HepG2 (cell line): Measurements from ENCODE around the gene ARHGAP26. TPM values are rescaled to one million over a fixed set of nuclear protein-coding genes. Genes with fewer than 3 reads are reported as not detected.

Source experiments
- ARID2 ChIP-seq: sonication (generic); formaldehyde crosslinking; IDR thresholded peaks from 2 replicates; pipeline ENCODE4 v1.8.1; 2022; ENCODE audit warnings: mild to moderate bottlenecking, missing genetic modification reagents, borderline replicate concordance
- ATF7-NPFF ChIP-seq: sonication (generic); formaldehyde crosslinking; IDR thresholded peaks from 2 replicates; pipeline ENCODE4 v1.8.1; 2023; ENCODE audit warnings: mild to moderate bottlenecking, low read depth, missing genetic modification reagents, moderate library complexity
- BORCS8-MEF2B ChIP-seq: sonication (generic); formaldehyde crosslinking; IDR thresholded peaks from 2 replicates; pipeline ENCODE4 v1.8.0; 2022; ENCODE audit warnings: mild to moderate bottlenecking, missing genetic modification reagents
- FOXA3 ChIP-seq: IDR thresholded peaks from 2 replicates; pipeline ENCODE4 v1.6.1; 2016; ENCODE audit warnings: missing genetic modification reagents, missing compliant biosample characterization
- GATAD2A ChIP-seq: IDR thresholded peaks from 2 replicates; pipeline ENCODE4 v1.6.1; 2016
- GZF1 ChIP-seq: sonication (generic); formaldehyde crosslinking; IDR thresholded peaks from 2 replicates; pipeline ENCODE4 v1.5.1; 2020; ENCODE audit warnings: mild to moderate bottlenecking, missing genetic modification reagents
- HNF4G ChIP-seq, 2 experiments: sonication (generic) in 1 of 2; formaldehyde crosslinking in 1 of 2; IDR thresholded peaks; 2 replicates each; pipeline versions ENCODE4 v1.4.0 to v1.6.1; 2011 to 2020; ENCODE audit warnings: borderline replicate concordance in 2 of 2, low read depth in 2 of 2, mild to moderate bottlenecking in 2 of 2, low read length in 1 of 2, missing genetic modification reagents in 1 of 2, moderate library complexity in 1 of 2
- JUN ChIP-seq: sonication (generic); formaldehyde crosslinking; IDR thresholded peaks from 2 replicates; pipeline ENCODE4 v1.4.0; 2020; ENCODE audit warnings: mild to moderate bottlenecking, missing genetic modification reagents
- KLF6 ChIP-seq: IDR thresholded peaks from 2 replicates; pipeline ENCODE4 v1.8.0; 2016; ENCODE audit warnings: missing biosample characterization, missing genetic modification reagents
- LCORL ChIP-seq, 2 experiments: fragments of 450-650 bp in 1 of 2; sonication (generic) in 1 of 2; formaldehyde crosslinking in 1 of 2; IDR thresholded peaks; 2 replicates each; pipeline versions ENCODE4 v1.5.0 to v1.6.1; 2017 to 2020; ENCODE audit warnings: antibody characterized with exemption in 1 of 2, missing genetic modification reagents in 1 of 2
- MIER2 ChIP-seq: IDR thresholded peaks from 2 replicates; pipeline ENCODE4 v1.6.1; 2016; ENCODE audit warnings: missing biosample characterization, missing genetic modification reagents
- NR2F1 ChIP-seq, 2 experiments: fragments of 450-650 bp in 1 of 2; formaldehyde crosslinking in 1 of 2; IDR thresholded peaks; 2 replicates each; pipeline versions ENCODE4 v1.5.0 to v1.6.1; 2016 to 2020; ENCODE audit warnings: mild to moderate bottlenecking in 1 of 2, missing compliant biosample characterization in 1 of 2, missing genetic modification reagents in 1 of 2, moderate library complexity in 1 of 2
- SOX5 ChIP-seq: IDR thresholded peaks from 2 replicates; pipeline ENCODE4 v1.6.1; 2016; ENCODE audit warnings: borderline replicate concordance
- TARDBP ChIP-seq: sonication (generic); formaldehyde crosslinking; IDR thresholded peaks from 2 replicates; pipeline ENCODE4 v1.8.0; 2022; ENCODE audit warnings: mild to moderate bottlenecking, missing genetic modification reagents
- TBL1XR1 ChIP-seq: fragments of 150-350 bp; IDR thresholded peaks from 2 replicates; pipeline ENCODE4 v1.6.1; 2014; ENCODE audit warnings: borderline replicate concordance, low read length; ENCODE audit not compliant: partially characterized antibody
- ZKSCAN1 ChIP-seq: fragments of 150-350 bp; IDR thresholded peaks from 2 replicates; pipeline ENCODE4 v1.6.1; 2014; ENCODE audit warnings: low read length
- ZMYM3 ChIP-seq: sonication (generic); formaldehyde crosslinking; IDR thresholded peaks from 2 replicates; pipeline ENCODE4 v1.5.1; 2020; ENCODE audit warnings: mild to moderate bottlenecking, missing genetic modification reagents
- ZMYM4 ChIP-seq: sonication (generic); formaldehyde crosslinking; IDR thresholded peaks from 2 replicates; pipeline ENCODE4 v1.8.1; 2023; ENCODE audit warnings: mild to moderate bottlenecking, missing genetic modification reagents
- ZNF605 ChIP-seq: sonication (generic); formaldehyde crosslinking; IDR thresholded peaks from 2 replicates; pipeline ENCODE4 v1.8.0; 2022; ENCODE audit warnings: mild to moderate bottlenecking, missing genetic modification reagents
- ZNF629 ChIP-seq: sonication (generic); formaldehyde crosslinking; conservative IDR thresholded peaks from 2 replicates; pipeline ENCODE4 v1.5.0; 2020; ENCODE audit warnings: missing genetic modification reagents
- polyA plus RNA-seq, 8 experiments: library from polyadenylated mRNA; depleted of rRNA in 3 of 8; stranded (reverse) in 7 of 8; unstranded in 1 of 8; fragments of >200 nt; fragmentation: Illumina TruSeq in 4 of 8; extraction: Trizol in 4 of 8; gene quantifications; 2 replicates each; pipeline versions ENCODE4 v1.2.1 to v1.2.3, GENCODE V29; 2011 to 2016; ENCODE audit warnings: low read depth in 4 of 8, missing spikeins in 1 of 8, mixed read lengths in 1 of 8; ENCODE audit not compliant: insufficient read depth in 1 of 8
- total RNA-seq, 5 experiments: library from RNA; depleted of rRNA; stranded (reverse); fragments of >200 nt; fragmentation: Illumina TruSeq; extraction: Trizol; gene quantifications; 2 replicates each; pipeline ENCODE4 v1.2.3, GENCODE V29; 2016; ENCODE audit warnings: low read depth in 1 of 5
- TF ChIP-seq, protein P1 (sequence below): sonication (generic); formaldehyde crosslinking; conservative IDR thresholded peaks from 2 replicates; pipeline ENCODE4 v1.8.0; 2022; ENCODE audit warnings: low read depth, missing genetic modification reagents
- TF ChIP-seq, protein P2 (sequence below): sonication (generic); formaldehyde crosslinking; IDR thresholded peaks from 2 replicates; pipeline ENCODE4 v1.4.0; 2020; ENCODE audit warnings: missing genetic modification reagents
- TF ChIP-seq, protein P3 (sequence below): IDR thresholded peaks from 2 replicates; pipeline ENCODE4 v1.4.0; 2020; ENCODE audit warnings: mild to moderate bottlenecking, missing genetic modification reagents

Gene ARHGAP26
- total and polyA plus RNA-seq, 2 of the 13 experiments (the other 11 are each of a cell fraction or from before 2014, with no cell fraction given): 9.6 to 18.2 TPM

DNA sequence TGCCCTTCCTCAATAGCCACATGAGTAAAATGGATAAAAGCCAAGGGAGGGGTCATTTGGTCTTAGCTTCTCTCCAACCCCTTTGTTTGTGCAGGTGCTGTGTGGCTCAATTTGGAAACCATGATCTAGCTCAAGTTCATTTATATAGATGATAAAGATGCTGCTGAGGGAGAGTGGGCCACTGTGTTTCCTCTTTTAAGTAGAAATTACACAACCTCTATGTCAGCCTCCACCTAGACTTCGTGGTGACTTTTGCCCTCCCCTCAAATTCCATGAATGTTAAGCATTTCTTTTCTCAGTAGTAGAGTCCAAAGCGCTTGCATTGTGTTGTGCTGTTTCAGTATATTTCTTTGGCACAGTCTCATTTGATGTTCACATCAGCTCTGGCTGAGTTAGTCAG, 241.4 kb downstream of the ARHGAP26 start (continued):
- TF ChIP-seq ZNF605 (CRISPR knock-in tag) (no peak), ZKSCAN1 (no peak), GZF1 (CRISPR knock-in tag) (no peak), ATF7-NPFF (CRISPR knock-in tag) (no peak), TARDBP (CRISPR knock-in tag) (0 out of 2 replicates have a peak, but pooled peaks have one; percentile 19), ZMYM4 (CRISPR knock-in tag) (peak; percentile 52; the same call in 1 of the 2 replicates), JUN (CRISPR knock-in tag) (no peak), ZMYM3 (no peak), FOXA3 (peak; percentile 14; the same call in 1 of the 2 replicates), LCORL (IDR thresholded peaks at IDR 0.05) (no peak), LCORL (CRISPR knock-in tag; IDR thresholded peaks at IDR 0.05) (peak; percentile 64), NR2F1 (CRISPR knock-in tag; IDR thresholded peaks at IDR 0.05) (peak in 1 of 2 experiments; percentile 36; a peak in 1 of 4 replicates), BORCS8-MEF2B (no peak), TBL1XR1 (peak; percentile 52), HNF4G (IDR thresholded peaks at IDR 0.05; ENCODE audit: borderline replicate concordance, low read depth, low read length) (peak; percentile 75), HNF4G (CRISPR knock-in tag; IDR thresholded peaks at IDR 0.05; ENCODE audit: borderline replicate concordance, low read depth) (no peak), GATAD2A (CRISPR knock-in tag) (peak; percentile 54; the same call in 1 of the 2 replicates), SOX5 (CRISPR knock-in tag) (peak; percentile 61; the same call in 1 of the 2 replicates), ARID2 (CRISPR knock-in tag) (no peak), KLF6 (CRISPR knock-in tag) (no peak), MIER2 (no peak), ZNF629 (CRISPR knock-in tag) (no peak)
- TF ChIP-seq, protein P1, sequence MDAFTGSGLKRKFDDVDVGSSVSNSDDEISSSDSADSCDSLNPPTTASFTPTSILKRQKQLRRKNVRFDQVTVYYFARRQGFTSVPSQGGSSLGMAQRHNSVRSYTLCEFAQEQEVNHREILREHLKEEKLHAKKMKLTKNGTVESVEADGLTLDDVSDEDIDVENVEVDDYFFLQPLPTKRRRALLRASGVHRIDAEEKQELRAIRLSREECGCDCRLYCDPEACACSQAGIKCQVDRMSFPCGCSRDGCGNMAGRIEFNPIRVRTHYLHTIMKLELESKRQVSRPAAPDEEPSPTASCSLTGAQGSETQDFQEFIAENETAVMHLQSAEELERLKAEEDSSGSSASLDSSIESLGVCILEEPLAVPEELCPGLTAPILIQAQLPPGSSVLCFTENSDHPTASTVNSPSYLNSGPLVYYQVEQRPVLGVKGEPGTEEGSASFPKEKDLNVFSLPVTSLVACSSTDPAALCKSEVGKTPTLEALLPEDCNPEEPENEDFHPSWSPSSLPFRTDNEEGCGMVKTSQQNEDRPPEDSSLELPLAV (CRISPR knock-in tag): no peak
- TF ChIP-seq, protein P2, sequence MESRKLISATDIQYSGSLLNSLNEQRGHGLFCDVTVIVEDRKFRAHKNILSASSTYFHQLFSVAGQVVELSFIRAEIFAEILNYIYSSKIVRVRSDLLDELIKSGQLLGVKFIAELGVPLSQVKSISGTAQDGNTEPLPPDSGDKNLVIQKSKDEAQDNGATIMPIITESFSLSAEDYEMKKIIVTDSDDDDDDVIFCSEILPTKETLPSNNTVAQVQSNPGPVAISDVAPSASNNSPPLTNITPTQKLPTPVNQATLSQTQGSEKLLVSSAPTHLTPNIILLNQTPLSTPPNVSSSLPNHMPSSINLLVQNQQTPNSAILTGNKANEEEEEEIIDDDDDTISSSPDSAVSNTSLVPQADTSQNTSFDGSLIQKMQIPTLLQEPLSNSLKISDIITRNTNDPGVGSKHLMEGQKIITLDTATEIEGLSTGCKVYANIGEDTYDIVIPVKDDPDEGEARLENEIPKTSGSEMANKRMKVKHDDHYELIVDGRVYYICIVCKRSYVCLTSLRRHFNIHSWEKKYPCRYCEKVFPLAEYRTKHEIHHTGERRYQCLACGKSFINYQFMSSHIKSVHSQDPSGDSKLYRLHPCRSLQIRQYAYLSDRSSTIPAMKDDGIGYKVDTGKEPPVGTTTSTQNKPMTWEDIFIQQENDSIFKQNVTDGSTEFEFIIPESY (CRISPR knock-in tag): peak; percentile 40; the same call in 1 of the 2 replicates
- TF ChIP-seq, protein P3, sequence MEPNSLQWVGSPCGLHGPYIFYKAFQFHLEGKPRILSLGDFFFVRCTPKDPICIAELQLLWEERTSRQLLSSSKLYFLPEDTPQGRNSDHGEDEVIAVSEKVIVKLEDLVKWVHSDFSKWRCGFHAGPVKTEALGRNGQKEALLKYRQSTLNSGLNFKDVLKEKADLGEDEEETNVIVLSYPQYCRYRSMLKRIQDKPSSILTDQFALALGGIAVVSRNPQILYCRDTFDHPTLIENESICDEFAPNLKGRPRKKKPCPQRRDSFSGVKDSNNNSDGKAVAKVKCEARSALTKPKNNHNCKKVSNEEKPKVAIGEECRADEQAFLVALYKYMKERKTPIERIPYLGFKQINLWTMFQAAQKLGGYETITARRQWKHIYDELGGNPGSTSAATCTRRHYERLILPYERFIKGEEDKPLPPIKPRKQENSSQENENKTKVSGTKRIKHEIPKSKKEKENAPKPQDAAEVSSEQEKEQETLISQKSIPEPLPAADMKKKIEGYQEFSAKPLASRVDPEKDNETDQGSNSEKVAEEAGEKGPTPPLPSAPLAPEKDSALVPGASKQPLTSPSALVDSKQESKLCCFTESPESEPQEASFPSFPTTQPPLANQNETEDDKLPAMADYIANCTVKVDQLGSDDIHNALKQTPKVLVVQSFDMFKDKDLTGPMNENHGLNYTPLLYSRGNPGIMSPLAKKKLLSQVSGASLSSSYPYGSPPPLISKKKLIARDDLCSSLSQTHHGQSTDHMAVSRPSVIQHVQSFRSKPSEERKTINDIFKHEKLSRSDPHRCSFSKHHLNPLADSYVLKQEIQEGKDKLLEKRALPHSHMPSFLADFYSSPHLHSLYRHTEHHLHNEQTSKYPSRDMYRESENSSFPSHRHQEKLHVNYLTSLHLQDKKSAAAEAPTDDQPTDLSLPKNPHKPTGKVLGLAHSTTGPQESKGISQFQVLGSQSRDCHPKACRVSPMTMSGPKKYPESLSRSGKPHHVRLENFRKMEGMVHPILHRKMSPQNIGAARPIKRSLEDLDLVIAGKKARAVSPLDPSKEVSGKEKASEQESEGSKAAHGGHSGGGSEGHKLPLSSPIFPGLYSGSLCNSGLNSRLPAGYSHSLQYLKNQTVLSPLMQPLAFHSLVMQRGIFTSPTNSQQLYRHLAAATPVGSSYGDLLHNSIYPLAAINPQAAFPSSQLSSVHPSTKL (CRISPR knock-in tag): peak; percentile 77
